SH-SY5Y (cell line): ENCODE results near the gene GRK1.

Experiments used
- GATA2 ChIP-seq: IDR thresholded peaks from 2 replicates; pipeline ENCODE4 v1.6.1; 2011; ENCODE audit warnings: mild to moderate bottlenecking, low read depth, low read length
- GATA3 ChIP-seq: IDR thresholded peaks from 2 replicates; pipeline ENCODE4 v1.6.1; 2011; ENCODE audit warnings: low read depth, mild to moderate bottlenecking, low read length, moderate library complexity

DNA sequence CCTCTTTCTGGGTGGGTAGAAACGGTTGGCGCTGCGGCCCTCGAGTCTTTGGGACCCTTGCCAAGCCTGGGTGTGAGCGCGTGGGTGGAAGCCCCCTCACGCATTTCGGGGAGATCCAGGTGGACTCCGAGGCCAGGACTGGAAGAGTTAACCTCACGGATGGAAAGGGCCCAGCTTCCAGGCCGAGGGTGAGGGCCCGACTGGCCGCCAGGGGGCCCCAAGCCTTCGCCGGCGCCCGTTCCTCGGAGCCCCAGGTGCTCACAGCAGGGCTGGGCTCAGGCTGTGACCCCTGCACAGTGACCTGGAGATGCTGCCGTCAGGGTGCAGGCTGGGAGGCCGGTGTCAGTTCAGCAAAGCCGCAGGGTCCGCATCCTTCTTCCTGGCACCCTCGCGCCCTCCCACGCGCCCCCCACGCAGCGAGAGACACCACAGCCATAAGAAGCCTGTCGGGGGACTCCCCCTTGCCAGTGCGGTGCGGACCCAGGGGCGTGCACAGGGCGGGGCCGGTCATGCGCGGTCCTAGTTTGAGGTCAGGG, 57.8 kb downstream of the GRK1 start:
- TF ChIP-seq GATA2, result no peak
- TF ChIP-seq GATA3, result no peak
